HepG2 (cell line): Measurements from ENCODE around the gene TMPO. TPM values are rescaled to one million over a fixed set of nuclear protein-coding genes. Genes with fewer than 3 reads are reported as not detected.

ENCODE experiments used
- AGO2 ChIP-seq: fragments of 200-400 bp; formaldehyde crosslinking; optimal IDR thresholded peaks from 2 replicates; pipeline ENCODE3; 2017; ENCODE audit warnings: mild to moderate bottlenecking, low read depth, low read length, moderate library complexity
- CREBL2 ChIP-seq: sonication (generic); formaldehyde crosslinking; IDR thresholded peaks from 2 replicates; pipeline ENCODE4 v1.8.1; 2023; ENCODE audit warnings: missing genetic modification reagents, mild to moderate bottlenecking, borderline replicate concordance
- DMTF1 ChIP-seq: sonication (generic); formaldehyde crosslinking; IDR thresholded peaks from 2 replicates; pipeline ENCODE4 v1.4.0; 2020; ENCODE audit warnings: mild to moderate bottlenecking, missing genetic modification reagents
- FOXJ3 ChIP-seq: sonication (generic); formaldehyde crosslinking; IDR thresholded peaks from 2 replicates; pipeline ENCODE4 v1.4.0; 2020; ENCODE audit warnings: missing genetic modification reagents, mild to moderate bottlenecking, borderline replicate concordance
- KDM3A ChIP-seq: IDR thresholded peaks from 2 replicates; pipeline ENCODE4 v1.6.1; 2018; ENCODE audit warnings: low read depth, missing compliant biosample characterization
- KDM5B ChIP-seq: sonication (generic); formaldehyde crosslinking; IDR thresholded peaks from 2 replicates; pipeline ENCODE4 v1.4.0; 2020; ENCODE audit warnings: missing genetic modification reagents, mild to moderate bottlenecking, borderline replicate concordance
- MED8 ChIP-seq: sonication (generic); formaldehyde crosslinking; IDR thresholded peaks from 2 replicates; pipeline ENCODE4 v1.8.1; 2023; ENCODE audit warnings: mild to moderate bottlenecking, missing genetic modification reagents; ENCODE audit not compliant: insufficient replicate concordance
- MIER3 ChIP-seq: IDR thresholded peaks from 2 replicates; pipeline ENCODE4 v1.6.1; 2016; ENCODE audit warnings: missing compliant biosample characterization, borderline replicate concordance
- MTF2 ChIP-seq: sonication (generic); formaldehyde crosslinking; IDR thresholded peaks from 2 replicates; pipeline ENCODE4 v1.5.0; 2020; ENCODE audit warnings: missing genetic modification reagents, borderline replicate concordance
- MXD3 ChIP-seq: IDR thresholded peaks from 2 replicates; pipeline ENCODE4 v1.6.1; 2016; ENCODE audit warnings: mild to moderate bottlenecking, missing biosample characterization, missing genetic modification reagents
- PHF21A ChIP-seq: sonication (generic); formaldehyde crosslinking; IDR thresholded peaks from 2 replicates; pipeline ENCODE4 v1.5.0; 2020; ENCODE audit warnings: mild to moderate bottlenecking, missing genetic modification reagents
- PTBP1 ChIP-seq: fragments of 200-400 bp; formaldehyde crosslinking; IDR thresholded peaks from 2 replicates; pipeline ENCODE4 v1.6.1; 2018; ENCODE audit warnings: low read length, low read depth; ENCODE audit not compliant: poor library complexity, severe bottlenecking
- SOX6 ChIP-seq, 2 experiments: fragments of 450-650 bp in 1 of 2; sonication (generic) in 1 of 2; formaldehyde crosslinking in 1 of 2; IDR thresholded peaks; 2 replicates each; pipeline versions ENCODE4 v1.4.0 to v1.6.1; 2017 to 2020; ENCODE audit warnings: antibody characterized with exemption in 1 of 2, mild to moderate bottlenecking in 1 of 2, missing genetic modification reagents in 1 of 2
- ZNF331 ChIP-seq: sonication (generic); formaldehyde crosslinking; IDR thresholded peaks from 2 replicates; pipeline ENCODE4 v1.4.0; 2020; ENCODE audit warnings: missing genetic modification reagents
- ZNF431 ChIP-seq: sonication (generic); formaldehyde crosslinking; IDR thresholded peaks from 2 replicates; pipeline ENCODE4 v1.9.0; 2022; ENCODE audit warnings: missing genetic modification reagents, low read depth, mild to moderate bottlenecking, borderline replicate concordance
- ZNF670 ChIP-seq: sonication (generic); formaldehyde crosslinking; IDR thresholded peaks from 2 replicates; pipeline ENCODE4 v1.8.0; 2022; ENCODE audit warnings: mild to moderate bottlenecking, missing genetic modification reagents, borderline replicate concordance
- ZNF704 ChIP-seq: sonication (generic); formaldehyde crosslinking; IDR thresholded peaks from 2 replicates; pipeline ENCODE4 v1.8.1; 2023; ENCODE audit warnings: mild to moderate bottlenecking, inconsistent platforms, moderate library complexity, missing genetic modification reagents, borderline replicate concordance
- ZNF720 ChIP-seq: sonication (generic); formaldehyde crosslinking; IDR thresholded peaks from 2 replicates; pipeline ENCODE4 v1.4.0; 2020; ENCODE audit warnings: missing genetic modification reagents
- ZNF768 ChIP-seq: sonication (generic); formaldehyde crosslinking; IDR thresholded peaks from 2 replicates; pipeline ENCODE4 v1.4.0; 2020; ENCODE audit warnings: missing genetic modification reagents
- ZXDC ChIP-seq: sonication (generic); formaldehyde crosslinking; IDR thresholded peaks from 2 replicates; pipeline ENCODE4 v1.5.0; 2020; ENCODE audit warnings: mild to moderate bottlenecking, missing genetic modification reagents
- polyA plus RNA-seq, 8 experiments: library from polyadenylated mRNA; depleted of rRNA in 3 of 8; stranded (reverse) in 7 of 8; unstranded in 1 of 8; fragments of >200 nt; fragmentation: Illumina TruSeq in 4 of 8; extraction: Trizol in 4 of 8; gene quantifications; 2 replicates each; pipeline versions ENCODE4 v1.2.1 to v1.2.3, GENCODE V29; 2011 to 2016; ENCODE audit warnings: low read depth in 4 of 8, missing spikeins in 1 of 8, mixed read lengths in 1 of 8; ENCODE audit not compliant: insufficient read depth in 1 of 8
- total RNA-seq, 5 experiments: library from RNA; depleted of rRNA; stranded (reverse); fragments of >200 nt; fragmentation: Illumina TruSeq; extraction: Trizol; gene quantifications; 2 replicates each; pipeline ENCODE4 v1.2.3, GENCODE V29; 2016; ENCODE audit warnings: low read depth in 1 of 5

Gene TMPO
- total and polyA plus RNA-seq, 2 of the 13 experiments (the other 11 are each of a cell fraction or from before 2014, with no cell fraction given) = 24.2 to 167 TPM

GRCh38 chr12:98593351-98594049, 78.1 kb downstream of the TMPO start, which contains the start of gene SLC25A3 (continued):
- TF ChIP-seq ZXDC (CRISPR knock-in tag) = peak; percentile 67; the same call in 1 of the 2 replicates
- peak; percentile 29; the same call in 1 of the 2 replicates for TF ChIP-seq FOXJ3 (CRISPR knock-in tag)
- peak; percentile 55; the same call in 1 of the 2 replicates for TF ChIP-seq KDM5B (CRISPR knock-in tag)
- TF ChIP-seq AGO2 = no peak
- no peak for TF ChIP-seq MED8 (CRISPR knock-in tag)
- TF ChIP-seq MTF2 (CRISPR knock-in tag) = peak; percentile 65; the same call in 1 of the 2 replicates
- no peak for TF ChIP-seq ZNF720
- no peak for TF ChIP-seq PTBP1
- peak; percentile 85; the same call in 1 of the 2 replicates for TF ChIP-seq MXD3 (CRISPR knock-in tag)
- no peak for TF ChIP-seq DMTF1 (CRISPR knock-in tag)
- peak; percentile 72 for TF ChIP-seq KDM3A (CRISPR knock-in tag)
- 0 out of 2 replicates have a peak, but pooled peaks have one; percentile 8 for TF ChIP-seq PHF21A (CRISPR knock-in tag)
- 0 out of 2 replicates have a peak, but pooled peaks have one; percentile 22 for TF ChIP-seq ZNF768 (CRISPR knock-in tag)
- 0 out of 2 replicates have a peak, but pooled peaks have one; percentile 71 for TF ChIP-seq ZNF704 (CRISPR knock-in tag)
- TF ChIP-seq ZNF670 (CRISPR knock-in tag) = peak; percentile 70; the same call in 1 of the 2 replicates
- TF ChIP-seq ZNF431 (CRISPR knock-in tag) = peak; percentile 63; the same call in 1 of the 2 replicates
- peak; percentile 48; the same call in 1 of the 2 replicates for TF ChIP-seq MIER3 (CRISPR knock-in tag)
- no peak for TF ChIP-seq SOX6 (IDR thresholded peaks at IDR 0.05)
- TF ChIP-seq SOX6 (CRISPR knock-in tag; IDR thresholded peaks at IDR 0.05) = peak; percentile 12; the same call in 1 of the 2 replicates
- TF ChIP-seq CREBL2 (CRISPR knock-in tag) = no peak
- peak; percentile 91 for TF ChIP-seq ZNF331 (CRISPR knock-in tag)
